ENCODE measurements around the gene DENND11. TPM values are rescaled to one million over a fixed set of nuclear protein-coding genes. Genes with fewer than 3 reads are reported as not detected.

DENND11 gene
- total and polyA plus RNA-seq, 2 donors (not counting 3 experiments of a cell fraction or from before 2014, with no cell fraction given), result 14.7 to 25.9 TPM

- Histone ChIP-seq H3K79me2 (ENCODE audit: control insufficient read depth, insufficient read depth, low read length) (no peaks in the 10 kb centered on the region), H3K9ac (replicated peaks; ENCODE audit: extremely low read depth, insufficient read depth, low read length) (peak overlapping the region; percentile 84), H3K27me3 (ENCODE audit: control insufficient read depth in 2 of 2, insufficient read depth in 2 of 2, low read length in 2 of 2) (no peaks in the 10 kb centered on the region), H3K4me2 (ENCODE audit: insufficient read depth, low read length) (peak overlapping the region; percentile 62), H3K9me1 (replicated peaks; ENCODE audit: control insufficient read depth, extremely low read depth, insufficient read depth, low read length) (no peaks in the 10 kb centered on the region), H3K36me3 (ENCODE audit: control insufficient read depth in 2 of 2, extremely low read depth in 1 of 2, insufficient read depth in 2 of 2, low read length in 2 of 2) (peaks cover 0 to 3% of the 10 kb centered on the region in 2 experiments), H2AFZ (ENCODE audit: low read depth, low read length) (no peak overlapping the region), H4K20me1 (replicated peaks; ENCODE audit: control insufficient read depth, extremely low read depth, insufficient read depth, low read length) (no peaks in the 10 kb centered on the region), H3K27ac (ENCODE audit: insufficient read depth, low read depth, low read length) (peak overlapping the region; percentile 99), H3K4me1 (ENCODE audit: control insufficient read depth, extremely low read depth, insufficient read depth, low read length) (peaks cover 32% of the 10 kb centered on the region), H3K9me3 (replicated peaks; ENCODE audit: control insufficient read depth, insufficient read depth, low read length) (no peaks in the 10 kb centered on the region), H3K4me3 (replicated peaks in 1 of 3; ENCODE audit: insufficient read depth in 1 of 3, low read depth in 1 of 3, low read length in 3 of 3) (peak overlapping the region in 1 of 3 experiments; percentile 34)
- CTCF ChIA-PET, result interaction anchor here (1.0 to 4.1 kb wide), 5 partner anchors 14 to 113 kb away, joined by 3 to 75 read pairs (median 9); no protein-coding TSS in a partner anchor
- FAIRE-seq (no peak), DNase-seq (ENCODE audit: low read depth, low spot score) (peak; percentile 37)
- POLR2A ChIA-PET, result no interaction called here
- no peak for TF ChIP-seq EZH2 (IDR thresholded peaks at IDR 0.05; ENCODE audit: borderline replicate concordance, low read depth, low read length, severe bottlenecking)
- TF ChIP-seq POLR2AphosphoS5 (IDR thresholded peaks at IDR 0.05; ENCODE audit: insufficient read depth, low read depth, low read length), result no peak
- no peak for TF ChIP-seq CTCF (IDR thresholded peaks at IDR 0.05; ENCODE audit: extremely low read depth in 1 of 2, insufficient read depth in 1 of 2, low read depth in 1 of 2, low read length in 2 of 2)
- TF ChIP-seq JUN (IDR thresholded peaks at IDR 0.05; ENCODE audit: borderline replicate concordance, insufficient read depth, insufficient read length, low read depth), result no peak
- no peak for TF ChIP-seq FOS (IDR thresholded peaks at IDR 0.05; ENCODE audit: borderline replicate concordance, insufficient read depth, low read length)
- TF ChIP-seq POLR2A (IDR thresholded peaks at IDR 0.05; ENCODE audit: low read depth, low read length), result no peak
- no peak for TF ChIP-seq GATA2 (IDR thresholded peaks at IDR 0.05; ENCODE audit: insufficient read depth, insufficient read length, low read depth, low read length)
- no peak for TF ChIP-seq MAX (IDR thresholded peaks at IDR 0.05; ENCODE audit: insufficient read depth, insufficient read length)
- TF ChIP-seq MYC (IDR thresholded peaks at IDR 0.05; ENCODE audit: low read depth, low read length), result no peak
- no TSS peak for BruUV-seq (replicated peaks)
- intact Hi-C loops (cut with micrococcal nuclease) (loop anchor here (10.0 kb wide), 1 partner anchor 1629 kb away; no protein-coding TSS in a partner anchor), dilution Hi-C loops (cut with MboI; ENCODE audit: extremely low pct_ligation_motif_present, low sequenced_read_pairs) (no loop called here)
Measured at GRCh38 chr7:141673346-141673745, 28.6 kb downstream of the DENND11 start.
